Gastroesophageal sphincter (tissue), 3 donors: ENCODE results near the gene DDX20.

Experiments
- EP300 ChIP-seq: sonication (generic); formaldehyde crosslinking; IDR thresholded peaks from one replicate; pipeline ENCODE4 v1.6.1; 2017; ENCODE audit warnings: antibody characterized with exemption, mild to moderate bottlenecking
- POLR2A ChIP-seq, 2 donors: fragments of 450-650 bp; IDR thresholded peaks; one replicate each; pipeline ENCODE4 v1.6.1; 2017; ENCODE audit warnings: antibody characterized with exemption in 2 of 2, mild to moderate bottlenecking in 2 of 2, moderate library complexity in 1 of 2
- POLR2AphosphoS5 ChIP-seq: sonication (generic); formaldehyde crosslinking; IDR thresholded peaks from one replicate; pipeline ENCODE4 v1.6.1; 2017; ENCODE audit warnings: antibody characterized with exemption
- TF ChIP-seq, protein P1 (sequence below), 4 experiments: fragments of 200-600 bp in 2 of 4; fragments of 450-650 bp in 2 of 4; sonication (generic) in 1 of 4; IDR thresholded peaks; one replicate each; pipeline ENCODE4 v1.5.1; 2017 to 2019; ENCODE audit warnings: antibody characterized with exemption in 4 of 4, mild to moderate bottlenecking in 2 of 4, moderate library complexity in 2 of 4

DNA sequence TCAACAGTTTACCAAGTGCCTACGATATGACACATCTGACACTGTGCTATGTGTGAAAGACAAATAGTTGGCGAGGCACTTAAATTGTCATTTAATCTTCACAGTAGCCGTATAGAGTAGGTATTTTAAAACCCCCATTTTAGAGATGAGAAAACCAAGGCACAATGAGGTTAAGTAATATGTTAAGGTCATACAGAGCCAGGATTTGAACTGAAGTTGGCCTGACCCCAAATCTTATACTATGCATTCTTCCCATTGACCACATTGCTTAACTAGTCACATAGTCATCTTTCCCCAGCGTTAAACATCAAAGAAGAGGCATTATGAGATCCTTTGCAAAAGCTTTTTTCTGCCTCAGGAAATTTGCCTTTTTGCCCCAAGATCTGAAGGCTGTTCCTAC is 20.4 kb upstream of the DDX20 start:
- TF ChIP-seq, protein P1, sequence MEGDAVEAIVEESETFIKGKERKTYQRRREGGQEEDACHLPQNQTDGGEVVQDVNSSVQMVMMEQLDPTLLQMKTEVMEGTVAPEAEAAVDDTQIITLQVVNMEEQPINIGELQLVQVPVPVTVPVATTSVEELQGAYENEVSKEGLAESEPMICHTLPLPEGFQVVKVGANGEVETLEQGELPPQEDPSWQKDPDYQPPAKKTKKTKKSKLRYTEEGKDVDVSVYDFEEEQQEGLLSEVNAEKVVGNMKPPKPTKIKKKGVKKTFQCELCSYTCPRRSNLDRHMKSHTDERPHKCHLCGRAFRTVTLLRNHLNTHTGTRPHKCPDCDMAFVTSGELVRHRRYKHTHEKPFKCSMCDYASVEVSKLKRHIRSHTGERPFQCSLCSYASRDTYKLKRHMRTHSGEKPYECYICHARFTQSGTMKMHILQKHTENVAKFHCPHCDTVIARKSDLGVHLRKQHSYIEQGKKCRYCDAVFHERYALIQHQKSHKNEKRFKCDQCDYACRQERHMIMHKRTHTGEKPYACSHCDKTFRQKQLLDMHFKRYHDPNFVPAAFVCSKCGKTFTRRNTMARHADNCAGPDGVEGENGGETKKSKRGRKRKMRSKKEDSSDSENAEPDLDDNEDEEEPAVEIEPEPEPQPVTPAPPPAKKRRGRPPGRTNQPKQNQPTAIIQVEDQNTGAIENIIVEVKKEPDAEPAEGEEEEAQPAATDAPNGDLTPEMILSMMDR (IDR thresholded peaks at IDR 0.05), result no peak
- TF ChIP-seq POLR2A (IDR thresholded peaks at IDR 0.05) (no peak), POLR2AphosphoS5 (no peak), EP300 (no peak)
